22Rv1 (cell line): Measurements from ENCODE around the gene VTN.

ENCODE experiments used
- H3K27ac ChIP-seq: fragments of 450-650 bp; 2 replicates; pipeline ENCODE4 v1.5.1; 2017
- ZFX ChIP-seq: fragments of 450-650 bp; IDR thresholded peaks from 2 replicates; pipeline ENCODE4 v1.6.1; 2017; ENCODE audit warnings: antibody characterized with exemption, borderline replicate concordance
- TF ChIP-seq, protein P1 (sequence below): fragments of 450-650 bp; IDR thresholded peaks from 2 replicates; pipeline ENCODE4 v1.5.1; 2017; ENCODE audit warnings: mild to moderate bottlenecking

The VTN gene

DNA sequence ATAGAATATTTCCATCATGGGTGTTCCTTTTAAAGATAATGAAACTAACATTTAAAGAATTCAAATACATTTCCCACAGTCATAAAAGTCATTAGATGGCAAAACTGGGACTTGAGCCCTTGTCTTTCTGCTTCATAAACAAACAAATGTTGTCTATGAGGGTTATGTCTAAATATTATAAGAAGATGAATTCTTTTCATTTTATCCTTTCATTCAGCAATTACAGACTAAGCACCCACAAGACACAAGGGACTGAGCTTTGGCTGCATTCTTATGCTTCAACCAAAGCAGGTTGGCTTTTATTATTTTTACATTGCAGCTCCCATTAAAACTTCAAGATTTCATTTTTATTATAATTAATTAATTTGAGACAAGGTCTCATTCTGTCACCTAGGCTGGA lies 16.3 kb upstream of the VTN start:
- H3K27ac ChIP-seq = no peak overlapping the region
- no peak for TF ChIP-seq ZFX
- TF ChIP-seq, protein P1, sequence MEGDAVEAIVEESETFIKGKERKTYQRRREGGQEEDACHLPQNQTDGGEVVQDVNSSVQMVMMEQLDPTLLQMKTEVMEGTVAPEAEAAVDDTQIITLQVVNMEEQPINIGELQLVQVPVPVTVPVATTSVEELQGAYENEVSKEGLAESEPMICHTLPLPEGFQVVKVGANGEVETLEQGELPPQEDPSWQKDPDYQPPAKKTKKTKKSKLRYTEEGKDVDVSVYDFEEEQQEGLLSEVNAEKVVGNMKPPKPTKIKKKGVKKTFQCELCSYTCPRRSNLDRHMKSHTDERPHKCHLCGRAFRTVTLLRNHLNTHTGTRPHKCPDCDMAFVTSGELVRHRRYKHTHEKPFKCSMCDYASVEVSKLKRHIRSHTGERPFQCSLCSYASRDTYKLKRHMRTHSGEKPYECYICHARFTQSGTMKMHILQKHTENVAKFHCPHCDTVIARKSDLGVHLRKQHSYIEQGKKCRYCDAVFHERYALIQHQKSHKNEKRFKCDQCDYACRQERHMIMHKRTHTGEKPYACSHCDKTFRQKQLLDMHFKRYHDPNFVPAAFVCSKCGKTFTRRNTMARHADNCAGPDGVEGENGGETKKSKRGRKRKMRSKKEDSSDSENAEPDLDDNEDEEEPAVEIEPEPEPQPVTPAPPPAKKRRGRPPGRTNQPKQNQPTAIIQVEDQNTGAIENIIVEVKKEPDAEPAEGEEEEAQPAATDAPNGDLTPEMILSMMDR = no peak

DNA sequence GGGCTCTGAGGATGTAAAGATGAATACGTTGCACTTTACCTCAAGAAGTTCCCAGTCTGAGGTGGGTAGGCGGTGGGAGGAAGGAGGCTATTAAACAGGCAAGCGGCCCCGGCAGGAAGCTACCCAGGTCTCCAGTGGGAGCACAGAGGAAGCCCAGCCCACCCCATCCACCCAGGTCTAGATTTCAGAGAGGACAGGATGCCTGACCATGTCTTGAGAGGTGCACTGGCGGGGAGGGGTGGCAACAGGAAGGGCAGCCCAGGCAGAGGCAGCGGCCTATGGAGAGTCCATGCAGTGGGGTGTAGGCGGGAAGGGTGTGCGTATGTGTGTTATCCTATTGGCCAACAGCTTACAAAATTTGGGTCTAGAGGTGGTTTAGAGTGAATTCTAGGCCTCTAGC lies 15.3 kb upstream of the VTN start:
- H3K27ac ChIP-seq = peak overlapping the region; percentile 90
- TF ChIP-seq ZFX = no peak
- TF ChIP-seq, protein P1 = no peak

DNA sequence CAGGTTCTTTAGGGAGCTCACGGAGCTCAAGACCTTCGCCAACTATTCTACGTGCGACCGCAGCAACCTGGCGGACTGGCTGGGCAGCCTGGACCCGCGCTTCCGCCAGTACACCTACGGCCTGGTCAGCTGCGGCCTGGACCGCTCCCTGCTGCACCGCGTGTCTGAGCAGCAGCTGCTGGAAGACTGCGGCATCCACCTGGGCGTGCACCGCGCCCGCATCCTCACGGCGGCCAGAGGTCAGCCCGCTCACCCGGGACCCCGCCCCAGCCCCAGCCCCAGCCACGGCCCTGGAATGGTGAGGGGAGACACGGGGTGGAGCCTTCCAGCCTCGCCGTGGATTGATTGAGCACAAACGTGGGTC lies 14.9 kb upstream of the VTN start:
- H3K27ac ChIP-seq = peak overlapping the region; percentile 90
- TF ChIP-seq ZFX = no peak
- TF ChIP-seq, protein P1 = no peak

DNA sequence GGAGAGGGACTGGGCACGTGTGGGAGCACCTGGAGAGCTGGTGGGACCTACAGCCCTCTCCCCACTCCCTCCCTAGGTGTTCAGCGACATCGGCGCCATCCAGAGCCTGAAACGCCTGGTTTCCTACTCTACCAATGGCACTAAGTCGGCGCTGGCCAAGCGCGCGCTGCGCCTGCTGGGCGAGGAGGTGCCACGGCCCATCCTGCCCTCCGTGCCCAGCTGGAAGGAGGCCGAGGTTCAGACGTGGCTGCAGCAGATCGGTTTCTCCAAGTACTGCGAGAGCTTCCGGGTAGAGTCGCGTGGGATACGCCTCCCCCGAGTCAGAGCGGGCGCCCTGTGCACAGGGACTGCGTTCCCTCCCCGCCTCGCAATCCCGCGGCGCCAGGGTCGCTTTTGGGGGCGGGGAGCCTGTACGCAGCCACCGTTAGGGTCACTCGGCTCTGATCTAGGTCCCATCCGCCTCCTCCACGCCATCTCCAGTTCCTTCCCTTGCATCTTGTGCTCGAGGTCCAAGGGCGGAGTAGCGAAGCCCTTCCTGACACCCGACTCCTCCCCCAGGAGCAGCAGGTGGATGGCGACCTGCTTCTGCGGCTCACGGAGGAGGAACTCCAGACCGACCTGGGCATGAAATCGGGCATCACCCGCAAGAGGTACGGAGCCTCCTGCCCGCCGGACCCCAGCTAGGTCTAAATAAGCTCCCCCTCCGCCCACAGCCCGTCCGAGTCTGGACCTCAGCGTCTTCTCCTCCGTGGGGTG lies 14.4 kb upstream of the VTN start:
- H3K27ac ChIP-seq = peak overlapping the region; percentile 90
- TF ChIP-seq ZFX = no peak
- TF ChIP-seq, protein P1 = no peak

DNA sequence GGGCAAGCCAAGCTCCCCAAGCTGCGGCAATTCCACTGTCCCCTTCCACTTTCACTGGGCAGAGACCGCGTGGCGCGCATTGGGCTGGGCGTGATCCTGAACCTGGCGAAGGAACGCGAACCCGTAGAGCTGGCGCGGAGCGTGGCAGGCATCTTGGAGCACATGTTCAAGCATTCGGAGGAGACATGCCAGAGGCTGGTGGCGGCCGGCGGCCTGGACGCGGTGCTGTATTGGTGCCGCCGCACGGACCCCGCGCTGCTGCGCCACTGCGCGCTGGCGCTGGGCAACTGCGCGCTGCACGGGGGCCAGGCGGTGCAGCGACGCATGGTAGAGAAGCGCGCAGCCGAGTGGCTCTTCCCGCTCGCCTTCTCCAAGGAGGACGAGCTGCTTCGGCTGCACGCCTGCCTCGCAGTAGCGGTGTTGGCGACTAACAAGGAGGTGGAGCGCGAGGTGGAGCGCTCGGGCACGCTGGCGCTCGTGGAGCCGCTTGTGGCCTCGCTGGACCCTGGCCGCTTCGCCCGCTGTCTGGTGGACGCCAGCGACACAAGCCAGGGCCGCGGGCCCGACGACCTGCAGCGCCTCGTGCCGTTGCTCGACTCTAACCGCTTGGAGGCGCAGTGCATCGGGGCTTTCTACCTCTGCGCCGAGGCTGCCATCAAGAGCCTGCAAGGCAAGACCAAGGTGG lies 11.2 kb upstream of the VTN start:
- peak overlapping the region; percentile 70 for H3K27ac ChIP-seq
- TF ChIP-seq, protein P1 = no peak
- TF ChIP-seq ZFX = no peak

DNA sequence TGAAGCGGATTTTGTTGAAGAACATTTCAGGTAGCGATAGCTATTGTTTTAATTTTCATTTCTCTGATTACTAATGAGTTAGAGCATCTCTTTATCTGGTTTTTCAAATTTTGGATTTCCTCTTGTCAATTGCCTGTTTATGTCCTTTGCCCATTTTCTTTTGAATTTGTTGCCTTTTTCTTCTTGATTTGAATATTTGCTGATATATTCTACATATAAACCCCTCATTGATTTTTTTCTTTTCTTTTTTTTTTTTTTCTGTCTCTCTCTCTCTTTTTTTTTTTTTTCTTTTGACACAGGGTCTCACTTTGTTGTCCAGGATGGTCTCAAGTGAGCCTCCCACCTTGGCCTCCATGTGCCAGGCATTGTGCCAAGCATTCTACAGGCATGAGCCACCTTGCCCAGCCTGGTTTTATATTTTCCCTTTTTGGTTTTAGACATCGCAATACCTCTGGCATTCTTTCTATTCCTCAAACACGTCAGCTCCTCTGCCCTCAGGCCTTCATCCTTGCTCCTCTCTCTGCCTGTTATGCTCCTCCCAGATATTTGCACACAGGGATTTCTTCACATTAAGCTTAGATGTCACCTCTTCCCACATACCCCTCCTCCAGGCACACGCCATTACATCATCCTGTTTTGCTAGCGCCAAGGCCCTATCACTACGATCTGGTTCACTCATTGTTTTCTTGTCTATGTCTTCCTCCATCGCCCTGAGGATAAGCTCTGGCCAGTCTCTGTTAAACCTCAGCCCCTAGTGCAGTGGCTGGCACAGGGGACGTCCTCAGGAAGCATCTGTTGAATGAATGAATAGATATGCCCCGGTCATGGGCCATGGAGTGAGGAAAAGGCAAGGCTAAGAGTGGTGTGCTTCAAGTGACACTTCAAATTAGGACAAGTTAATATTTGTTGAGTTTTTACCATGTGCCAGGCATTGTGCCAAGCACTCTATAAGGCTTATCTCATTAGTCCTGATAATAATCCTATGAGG lies 10.0 kb upstream of the VTN start:
- H3K27ac ChIP-seq = peak overlapping the region; percentile 70
- TF ChIP-seq ZFX = no peak
- TF ChIP-seq, protein P1 = no peak
